ENCODE measurements around the gene FOXO1.

- no peak for TF ChIP-seq CTCF (IDR thresholded peaks at IDR 0.05; ENCODE audit: insufficient read depth, low read depth, low read length)
- TF ChIP-seq EZH2 (IDR thresholded peaks at IDR 0.05; ENCODE audit: insufficient read depth, low read length) = no peak
These were observed 76.2 kb downstream of the FOXO1 start for GRCh38 chr13:40590112-40590862.

Measured in astrocyte (in vitro differentiated cells and primary cell).